Loucy (cell line): Measurements from ENCODE around the gene LSM14B.

ENCODE experiments used
- H2AFZ ChIP-seq: fragments of 200-600 bp; sonication (generic); 2 replicates; pipeline ENCODE4 v1.6.0; 2016; ENCODE audit warnings: antibody characterized with exemption, mild to moderate bottlenecking, low read length, moderate library complexity
- H3F3A ChIP-seq: fragments of 200-600 bp; 2 replicates; pipeline ENCODE4 v1.6.0; 2016; ENCODE audit warnings: antibody characterized with exemption, low read depth, mild to moderate bottlenecking
- H3K27me3 ChIP-seq: fragments of 200-600 bp; sonication (generic); 2 replicates; pipeline ENCODE4 v1.6.1; 2014; ENCODE audit warnings: low read length, mild to moderate bottlenecking; ENCODE audit not compliant: insufficient read depth, poor library complexity, severe bottlenecking
- H3K36me3 ChIP-seq: fragments of 200-600 bp; sonication (generic); 2 replicates; pipeline ENCODE4 v1.6.1; 2016; ENCODE audit warnings: low read length; ENCODE audit not compliant: insufficient read depth
- H3K4me1 ChIP-seq: fragments of 200-600 bp; sonication (generic); 2 replicates; pipeline ENCODE4 v1.5.1; 2014; ENCODE audit warnings: low read length, mild to moderate bottlenecking; ENCODE audit not compliant: insufficient read depth, poor library complexity, severe bottlenecking
- H3K4me2 ChIP-seq: fragments of 200-600 bp; sonication (generic); 2 replicates; pipeline ENCODE4 v1.6.0; 2014; ENCODE audit warnings: antibody characterized with exemption, low read length, low read depth, mild to moderate bottlenecking; ENCODE audit not compliant: poor library complexity, severe bottlenecking
- H3K4me3 ChIP-seq: fragments of 200-600 bp; sonication (generic); 2 replicates; pipeline ENCODE4 v1.5.1; 2014; ENCODE audit warnings: low read length, mild to moderate bottlenecking, mixed read lengths; ENCODE audit not compliant: poor library complexity, severe bottlenecking
- H3K79me2 ChIP-seq: fragments of 200-600 bp; sonication (generic); 2 replicates; pipeline ENCODE4 v1.6.1; 2014; ENCODE audit warnings: low read length; ENCODE audit not compliant: insufficient read depth
- H3K9ac ChIP-seq: fragments of 200-600 bp; sonication (generic); 2 replicates; pipeline ENCODE4 v1.6.0; 2014; ENCODE audit warnings: mild to moderate bottlenecking, low read depth, low read length, moderate library complexity; ENCODE audit not compliant: poor library complexity, severe bottlenecking
- H3K9me2 ChIP-seq: fragments of 200-600 bp; sonication (generic); replicated peaks from 2 replicates; pipeline ENCODE4 v1.6.1; 2016; ENCODE audit warnings: low read depth, low read length, mixed read lengths
- H3K9me3 ChIP-seq: fragments of 200-600 bp; sonication (generic); 2 replicates; pipeline ENCODE4 v1.6.1; 2014; ENCODE audit warnings: mild to moderate bottlenecking, antibody characterized with exemption, low read length, low read depth; ENCODE audit not compliant: insufficient read depth
- H4K20me1 ChIP-seq: fragments of 200-600 bp; sonication (generic); 2 replicates; pipeline ENCODE4 v1.6.0; 2014; ENCODE audit warnings: antibody characterized with exemption, low read length, mild to moderate bottlenecking; ENCODE audit not compliant: insufficient read depth, poor library complexity, severe bottlenecking
- CTCF ChIP-seq: fragments of 200-600 bp; sonication (generic); conservative IDR thresholded peaks from 2 replicates; pipeline ENCODE4 v1.5.1; 2014; ENCODE audit warnings: mild to moderate bottlenecking, antibody characterized with exemption, low read length
- EZH2phosphoT487 ChIP-seq: fragments of 200-600 bp; IDR thresholded peaks from 2 replicates; pipeline ENCODE4 v1.6.1; 2018; ENCODE audit warnings: antibody characterized with exemption, mild to moderate bottlenecking, moderate library complexity, borderline replicate concordance

The LSM14B gene

GRCh38 chr20:62171245-62171644, 49.0 kb downstream of the LSM14B start:
- Histone ChIP-seq H3K79me2 (no peaks in the 10 kb centered on the region), H3K4me2 (no peak overlapping the region), H4K20me1 (no peaks in the 10 kb centered on the region), H3K9ac (no peak overlapping the region), H3K9me3 (no peaks in the 10 kb centered on the region), H3K27me3 (no peaks in the 10 kb centered on the region), H3K9me2 (no peaks in the 10 kb centered on the region), H3K4me1 (no peaks in the 10 kb centered on the region), H3K36me3 (peaks cover 31% of the 10 kb centered on the region; the same call in 1 of the 2 replicates), H3K4me3 (no peak overlapping the region), H3F3A (no peaks in the 10 kb centered on the region), H2AFZ (no peak overlapping the region)
- TF ChIP-seq CTCF (no peak), EZH2phosphoT487 (no peak)

GRCh38 chr20:62172666-62173065, 50.4 kb downstream of the LSM14B start:
- H2AFZ ChIP-seq, result no peak overlapping the region
- no peaks in the 10 kb centered on the region for H3F3A ChIP-seq
- no peaks in the 10 kb centered on the region for H3K27me3 ChIP-seq
- peaks cover 29% of the 10 kb centered on the region; the same call in 1 of the 2 replicates for H3K36me3 ChIP-seq
- no peaks in the 10 kb centered on the region for H3K79me2 ChIP-seq
- no peaks in the 10 kb centered on the region for H3K9me3 ChIP-seq
- H4K20me1 ChIP-seq, result no peaks in the 10 kb centered on the region
- TF ChIP-seq EZH2phosphoT487 (no peak), CTCF (no peak)
- H3K4me3 ChIP-seq, result no peak overlapping the region
- no peak overlapping the region for H3K4me2 ChIP-seq
- H3K4me1 ChIP-seq, result no peaks in the 10 kb centered on the region
- no peak overlapping the region for H3K9ac ChIP-seq
- no peaks in the 10 kb centered on the region for H3K9me2 ChIP-seq

DNA sequence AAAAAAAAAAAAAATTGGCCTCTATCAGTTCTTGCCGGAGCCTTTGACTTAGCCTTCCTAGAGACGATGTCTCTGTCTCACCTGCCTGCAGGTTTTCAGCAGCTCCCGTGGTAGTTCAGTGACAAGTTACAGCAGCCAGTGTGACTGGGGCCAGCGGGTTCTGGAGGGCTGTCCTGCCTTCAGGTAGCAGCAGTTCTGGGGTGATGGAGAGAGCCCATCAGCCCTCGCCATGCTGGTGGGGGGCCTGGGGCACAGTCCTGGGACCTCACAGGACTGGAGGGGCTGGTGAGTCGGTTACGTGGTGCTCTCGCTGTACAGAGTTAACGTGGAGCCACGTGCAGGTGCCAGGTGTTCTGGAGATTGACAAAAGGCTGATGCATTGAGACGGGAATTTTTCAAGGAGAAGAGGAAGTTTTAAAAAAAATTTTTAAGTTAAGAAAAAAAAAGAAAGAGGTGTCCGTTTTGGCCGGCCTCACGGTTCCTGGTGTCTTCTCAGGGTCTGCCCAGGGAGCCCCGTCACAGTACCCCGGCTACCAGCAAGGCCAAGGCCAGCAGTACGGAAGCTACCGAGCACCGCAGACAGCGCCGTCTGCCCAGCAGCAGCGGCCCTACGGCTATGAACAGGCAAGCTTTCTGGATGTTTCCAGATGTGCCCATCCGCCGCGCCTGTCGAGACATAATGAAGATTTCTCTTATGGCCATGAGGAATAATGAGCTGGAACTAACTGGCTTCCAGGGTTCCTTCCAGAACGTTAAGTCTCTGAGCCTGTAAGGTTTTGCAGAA, 51.9 kb downstream of the LSM14B start:
- Histone ChIP-seq H3K9me2 (no peaks in the 10 kb centered on the region), H3K9me3 (no peaks in the 10 kb centered on the region), H3K4me2 (no peak overlapping the region), H3K27me3 (no peaks in the 10 kb centered on the region), H3F3A (no peaks in the 10 kb centered on the region), H3K9ac (no peak overlapping the region), H3K4me3 (no peak overlapping the region), H3K36me3 (peaks cover 19% of the 10 kb centered on the region; the same call in 1 of the 2 replicates), H4K20me1 (no peaks in the 10 kb centered on the region), H3K4me1 (no peaks in the 10 kb centered on the region), H2AFZ (no peak overlapping the region), H3K79me2 (no peaks in the 10 kb centered on the region)
- TF ChIP-seq CTCF (no peak), EZH2phosphoT487 (no peak)
